ENCODE data around the gene SETD2.

DNA sequence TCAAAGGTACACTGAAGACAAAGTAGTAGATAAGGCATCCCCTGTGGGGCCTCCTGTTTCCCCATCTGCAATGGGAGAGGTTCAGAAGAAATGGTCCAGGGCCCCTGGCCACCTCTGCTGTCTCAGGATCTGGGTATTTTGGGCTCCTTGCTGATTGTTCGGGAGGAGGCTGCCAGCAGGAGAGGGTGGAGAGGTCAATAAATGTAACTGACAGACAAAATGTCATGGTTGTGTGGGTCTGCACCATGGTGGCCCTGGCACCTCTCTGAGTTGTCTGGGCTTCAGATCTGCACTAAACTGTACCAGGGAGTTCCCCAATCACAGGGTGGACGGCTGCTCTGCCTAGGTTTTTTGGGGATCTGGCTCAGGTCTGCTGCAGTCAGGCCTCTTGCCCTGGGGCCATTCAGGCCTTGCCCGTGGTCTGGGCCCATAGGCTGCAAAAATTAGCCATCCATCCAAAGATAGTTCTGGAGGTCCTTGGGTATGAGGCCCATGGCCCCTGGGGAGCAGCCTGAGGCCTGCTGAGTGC lies 177.1 kb downstream of the SETD2 start:
- TF ChIP-seq POLR2AphosphoS5 (IDR thresholded peaks at IDR 0.05; ENCODE audit: low read depth) (no peak), EZH2 (IDR thresholded peaks at IDR 0.05; ENCODE audit: low read depth, unreplicated experiment) (no peak), STAT1 (IDR thresholded peaks at IDR 0.05; ENCODE audit: unreplicated experiment) (no peak), EZH2phosphoT487 (IDR thresholded peaks at IDR 0.05; ENCODE audit: unreplicated experiment) (no peak)
- TF ChIP-seq, protein P1, sequence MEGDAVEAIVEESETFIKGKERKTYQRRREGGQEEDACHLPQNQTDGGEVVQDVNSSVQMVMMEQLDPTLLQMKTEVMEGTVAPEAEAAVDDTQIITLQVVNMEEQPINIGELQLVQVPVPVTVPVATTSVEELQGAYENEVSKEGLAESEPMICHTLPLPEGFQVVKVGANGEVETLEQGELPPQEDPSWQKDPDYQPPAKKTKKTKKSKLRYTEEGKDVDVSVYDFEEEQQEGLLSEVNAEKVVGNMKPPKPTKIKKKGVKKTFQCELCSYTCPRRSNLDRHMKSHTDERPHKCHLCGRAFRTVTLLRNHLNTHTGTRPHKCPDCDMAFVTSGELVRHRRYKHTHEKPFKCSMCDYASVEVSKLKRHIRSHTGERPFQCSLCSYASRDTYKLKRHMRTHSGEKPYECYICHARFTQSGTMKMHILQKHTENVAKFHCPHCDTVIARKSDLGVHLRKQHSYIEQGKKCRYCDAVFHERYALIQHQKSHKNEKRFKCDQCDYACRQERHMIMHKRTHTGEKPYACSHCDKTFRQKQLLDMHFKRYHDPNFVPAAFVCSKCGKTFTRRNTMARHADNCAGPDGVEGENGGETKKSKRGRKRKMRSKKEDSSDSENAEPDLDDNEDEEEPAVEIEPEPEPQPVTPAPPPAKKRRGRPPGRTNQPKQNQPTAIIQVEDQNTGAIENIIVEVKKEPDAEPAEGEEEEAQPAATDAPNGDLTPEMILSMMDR (conservative IDR thresholded peaks at IDR 0.05; ENCODE audit: low read depth in 2 of 2): no peak

All from GM23338 (cell line).